ENCODE data around the gene GNAZ.

DNA sequence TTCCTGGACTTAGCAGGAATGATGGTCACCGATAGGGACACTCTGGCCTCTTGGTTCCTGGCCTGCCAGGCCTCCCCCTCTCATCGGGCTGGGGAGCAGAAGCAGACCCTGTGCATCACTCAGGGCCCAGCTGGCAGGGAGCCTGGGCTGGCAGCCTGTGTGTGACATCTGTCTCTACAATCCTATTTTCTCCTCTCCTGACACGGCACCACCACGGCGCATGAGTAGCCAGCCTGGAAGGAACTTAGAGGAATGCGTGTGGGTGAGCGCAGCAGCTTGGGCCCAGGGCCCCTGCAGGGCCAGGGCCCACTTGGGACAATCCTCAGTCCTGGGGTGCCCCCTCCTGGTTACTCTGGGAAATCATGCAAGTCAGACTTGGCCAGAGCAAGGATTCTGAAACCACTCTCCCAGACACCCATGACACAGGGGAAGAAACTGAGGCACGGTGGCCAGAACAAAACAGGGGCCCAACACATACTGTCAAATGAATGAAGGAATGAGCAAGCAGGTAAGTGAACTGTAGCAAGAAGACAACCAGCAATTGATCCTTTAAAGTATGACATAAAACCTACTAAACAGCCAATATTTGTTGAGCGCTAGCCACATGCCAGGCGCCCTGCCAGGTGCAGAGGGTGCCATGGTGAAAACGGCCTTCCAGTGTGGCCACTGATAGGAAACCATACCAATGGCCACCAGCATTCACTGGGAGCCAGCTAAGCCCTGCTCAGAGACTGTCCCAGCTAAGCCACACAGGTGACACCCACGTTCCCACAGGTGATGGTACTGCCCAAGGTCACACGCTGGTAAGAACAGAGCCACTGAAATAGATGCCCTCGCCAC lies 58.2 kb downstream of the GNAZ start:
- TF ChIP-seq, protein P1, sequence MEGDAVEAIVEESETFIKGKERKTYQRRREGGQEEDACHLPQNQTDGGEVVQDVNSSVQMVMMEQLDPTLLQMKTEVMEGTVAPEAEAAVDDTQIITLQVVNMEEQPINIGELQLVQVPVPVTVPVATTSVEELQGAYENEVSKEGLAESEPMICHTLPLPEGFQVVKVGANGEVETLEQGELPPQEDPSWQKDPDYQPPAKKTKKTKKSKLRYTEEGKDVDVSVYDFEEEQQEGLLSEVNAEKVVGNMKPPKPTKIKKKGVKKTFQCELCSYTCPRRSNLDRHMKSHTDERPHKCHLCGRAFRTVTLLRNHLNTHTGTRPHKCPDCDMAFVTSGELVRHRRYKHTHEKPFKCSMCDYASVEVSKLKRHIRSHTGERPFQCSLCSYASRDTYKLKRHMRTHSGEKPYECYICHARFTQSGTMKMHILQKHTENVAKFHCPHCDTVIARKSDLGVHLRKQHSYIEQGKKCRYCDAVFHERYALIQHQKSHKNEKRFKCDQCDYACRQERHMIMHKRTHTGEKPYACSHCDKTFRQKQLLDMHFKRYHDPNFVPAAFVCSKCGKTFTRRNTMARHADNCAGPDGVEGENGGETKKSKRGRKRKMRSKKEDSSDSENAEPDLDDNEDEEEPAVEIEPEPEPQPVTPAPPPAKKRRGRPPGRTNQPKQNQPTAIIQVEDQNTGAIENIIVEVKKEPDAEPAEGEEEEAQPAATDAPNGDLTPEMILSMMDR (IDR thresholded peaks at IDR 0.05; ENCODE audit: insufficient read depth, low read length, poor library complexity, severe bottlenecking), result peak; percentile 44
- no peak for TF ChIP-seq EZH2phosphoT487 (conservative IDR thresholded peaks at IDR 0.05; ENCODE audit: low read length)

All from SU-DHL-6 (cell line).